Stomach (tissue), 9 donors: Measurements from ENCODE around the gene PRKCA. TPM values are rescaled to one million over a fixed set of nuclear protein-coding genes. Genes with fewer than 3 reads are reported as not detected.

Experiments used
- DNase-seq, 2 donors: peaks; one replicate each; pipeline versions ENCODE4 v3.0.0 to v3.0.0-alpha.2; 2013 to 2019
- H3K27ac ChIP-seq, 5 donors: fragments of 200-600 bp in 4 of 5; sonication (generic) in 4 of 5; one replicate each; pipeline ENCODE4 v1.5.1; 2013 to 2019; ENCODE audit warnings: mild to moderate bottlenecking in 1 of 5, moderate library complexity in 1 of 5
- H3K27me3 ChIP-seq, 3 donors: fragments of 200-600 bp; sonication (generic); one replicate each; pipeline ENCODE4 v1.5.1; 2017 to 2019; ENCODE audit warnings: mixed run types in 1 of 3
- H3K36me3 ChIP-seq, 4 donors: fragments of 200-600 bp; sonication (generic); 1 replicate in 3 of 4; 2 replicates in 1 of 4; pipeline ENCODE4 v1.5.1; 2016 to 2019
- H3K4me1 ChIP-seq, 4 donors: fragments of 200-600 bp; sonication (generic); one replicate each; pipeline ENCODE4 v1.5.1; 2016 to 2019
- H3K4me3 ChIP-seq, 4 donors: fragments of 200-600 bp; sonication (generic) in 3 of 4; one replicate each; pipeline ENCODE4 v1.5.1; 2016 to 2019; ENCODE audit warnings: mild to moderate bottlenecking in 1 of 4
- H3K9me3 ChIP-seq, 4 donors: fragments of 200-600 bp; sonication (generic); one replicate each; pipeline ENCODE4 v1.5.1; 2016 to 2019
- EP300 ChIP-seq: sonication (generic); formaldehyde crosslinking; IDR thresholded peaks from one replicate; pipeline ENCODE4 v1.6.1; 2017; ENCODE audit warnings: antibody characterized with exemption
- POLR2A ChIP-seq, 4 donors: fragments of 450-650 bp; IDR thresholded peaks; one replicate each; pipeline ENCODE4 v1.6.1; 2016; ENCODE audit warnings: antibody characterized with exemption in 4 of 4, control low read depth in 2 of 4, mild to moderate bottlenecking in 1 of 4, moderate library complexity in 1 of 4
- POLR2AphosphoS5 ChIP-seq, 3 donors: sonication (generic); formaldehyde crosslinking; IDR thresholded peaks; one replicate each; pipeline ENCODE4 v1.6.1; 2016; ENCODE audit warnings: antibody characterized with exemption in 3 of 3
- WGBS, 5 donors: extraction: QIAGEN DNeasy Blood & Tissue Kit in 3 of 5; methylation state at CpG; one replicate each; pipeline versions ENCODE4 v1.1.5 to v1.1.7; 2013 to 2018; 5-methylcytosine and 5-hydroxymethylcytosine counted together
- intact Hi-C: fragments of 100-400 bp; cut with DNase I; formaldehyde crosslinking; loops from one replicate; pipeline ENCODE4 v1.15.1; 2023; ENCODE audit warnings: low total_unique reads
- polyA plus RNA-seq, 3 donors: library from polyadenylated mRNA; stranded (reverse); fragments of 200-250 nt; gene quantifications; one replicate each; pipeline ENCODE4 v1.2.3, GENCODE V29; 2013
- total RNA-seq, 5 donors: library from RNA; depleted of rRNA; stranded (reverse); fragments of >200 nt; gene quantifications; one replicate each; pipeline versions ENCODE4 v1.1.0 to v1.2.3, GENCODE V29; 2014 to 2016
- TF ChIP-seq, protein P1 (sequence below), 7 experiments: fragments of 450-650 bp in 4 of 7; fragments of 200-600 bp in 3 of 7; sonication (generic) in 3 of 7; IDR thresholded peaks; one replicate each; pipeline ENCODE4 v1.5.1; 2016 to 2019; ENCODE audit warnings: antibody characterized with exemption in 7 of 7, control low read depth in 2 of 7, mild to moderate bottlenecking in 1 of 7
- donor health status: healthy with polysubstance abuse.
- donor health status: Bipolar disorder and iron deficiency.
- donor health status: healthy.

The PRKCA gene
- total and polyA plus RNA-seq, 8 donors = 2.1 to 41.1 (median 12.2) TPM

DNA sequence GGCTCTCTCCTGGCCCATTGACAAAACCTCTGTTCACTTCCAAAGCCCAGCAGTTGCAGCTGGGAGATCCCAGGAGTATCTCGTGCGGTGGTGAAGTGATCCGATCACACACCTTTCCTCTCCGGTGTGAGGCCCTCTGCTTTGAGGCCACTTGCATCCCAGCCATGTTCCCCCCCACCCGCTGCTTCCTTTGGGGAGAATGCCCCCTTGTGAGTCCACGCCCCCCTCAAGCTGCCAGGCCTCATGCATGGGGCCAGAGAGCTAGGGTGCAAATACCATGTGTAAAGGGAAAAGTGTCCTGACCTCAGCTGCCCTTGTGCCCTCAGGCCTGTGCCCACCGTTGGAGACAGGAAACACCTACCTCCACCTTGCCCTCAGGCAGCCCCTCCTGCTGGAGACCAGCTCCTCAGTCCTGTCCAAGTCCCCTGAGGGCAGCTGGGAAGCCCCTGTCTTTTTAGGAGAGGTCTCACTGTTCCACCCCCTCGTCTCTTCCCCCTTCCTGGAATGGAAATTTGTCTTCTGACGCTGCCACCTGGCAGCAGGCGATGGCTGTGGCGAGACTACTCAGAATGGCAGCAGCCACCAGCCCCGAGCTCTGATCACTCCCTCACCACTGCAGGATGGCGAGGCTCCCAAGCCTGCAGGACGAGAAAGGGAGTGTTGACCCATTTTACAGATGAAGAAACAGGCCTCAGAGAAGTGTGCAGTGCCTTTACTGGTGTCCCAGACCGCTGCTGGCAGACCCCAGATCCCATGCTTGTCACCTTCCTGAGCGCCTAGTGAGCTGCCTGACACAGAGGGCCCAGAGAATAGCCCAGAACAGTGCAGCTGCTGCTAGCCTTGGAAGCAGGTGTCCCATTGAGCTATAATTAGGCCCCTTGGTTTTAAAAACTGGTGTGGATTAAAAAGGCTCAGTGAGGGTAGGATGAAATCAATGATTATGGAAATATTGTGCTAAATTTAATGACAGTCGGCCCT lies 411.9 kb downstream of the PRKCA start:
- no peaks in the 10 kb centered on the region for H3K9me3 ChIP-seq
- peaks cover 0 to 42% (median 20%) of the 10 kb centered on the region in 4 donors for H3K4me1 ChIP-seq
- intact Hi-C loops = loop anchor here (5.0 kb wide), 1 partner anchor 188 kb away; no protein-coding TSS in a partner anchor
- TF ChIP-seq POLR2A (IDR thresholded peaks at IDR 0.05) = no peak
- no peak for TF ChIP-seq EP300
- TF ChIP-seq, protein P1, sequence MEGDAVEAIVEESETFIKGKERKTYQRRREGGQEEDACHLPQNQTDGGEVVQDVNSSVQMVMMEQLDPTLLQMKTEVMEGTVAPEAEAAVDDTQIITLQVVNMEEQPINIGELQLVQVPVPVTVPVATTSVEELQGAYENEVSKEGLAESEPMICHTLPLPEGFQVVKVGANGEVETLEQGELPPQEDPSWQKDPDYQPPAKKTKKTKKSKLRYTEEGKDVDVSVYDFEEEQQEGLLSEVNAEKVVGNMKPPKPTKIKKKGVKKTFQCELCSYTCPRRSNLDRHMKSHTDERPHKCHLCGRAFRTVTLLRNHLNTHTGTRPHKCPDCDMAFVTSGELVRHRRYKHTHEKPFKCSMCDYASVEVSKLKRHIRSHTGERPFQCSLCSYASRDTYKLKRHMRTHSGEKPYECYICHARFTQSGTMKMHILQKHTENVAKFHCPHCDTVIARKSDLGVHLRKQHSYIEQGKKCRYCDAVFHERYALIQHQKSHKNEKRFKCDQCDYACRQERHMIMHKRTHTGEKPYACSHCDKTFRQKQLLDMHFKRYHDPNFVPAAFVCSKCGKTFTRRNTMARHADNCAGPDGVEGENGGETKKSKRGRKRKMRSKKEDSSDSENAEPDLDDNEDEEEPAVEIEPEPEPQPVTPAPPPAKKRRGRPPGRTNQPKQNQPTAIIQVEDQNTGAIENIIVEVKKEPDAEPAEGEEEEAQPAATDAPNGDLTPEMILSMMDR (IDR thresholded peaks at IDR 0.05) = no peak
- no peak for TF ChIP-seq POLR2AphosphoS5 (IDR thresholded peaks at IDR 0.05)
- H3K27ac ChIP-seq = peak overlapping the region in 1 of 5 donors; percentile 25
- no peaks in the 10 kb centered on the region for H3K36me3 ChIP-seq
- no peaks in the 10 kb centered on the region for H3K27me3 ChIP-seq
- no peak for DNase-seq
- 79 to 90% (median 87%) methylated on average over 17 of the region's 17 CpGs for WGBS, 5 donors
- H3K4me3 ChIP-seq = no peak overlapping the region

DNA sequence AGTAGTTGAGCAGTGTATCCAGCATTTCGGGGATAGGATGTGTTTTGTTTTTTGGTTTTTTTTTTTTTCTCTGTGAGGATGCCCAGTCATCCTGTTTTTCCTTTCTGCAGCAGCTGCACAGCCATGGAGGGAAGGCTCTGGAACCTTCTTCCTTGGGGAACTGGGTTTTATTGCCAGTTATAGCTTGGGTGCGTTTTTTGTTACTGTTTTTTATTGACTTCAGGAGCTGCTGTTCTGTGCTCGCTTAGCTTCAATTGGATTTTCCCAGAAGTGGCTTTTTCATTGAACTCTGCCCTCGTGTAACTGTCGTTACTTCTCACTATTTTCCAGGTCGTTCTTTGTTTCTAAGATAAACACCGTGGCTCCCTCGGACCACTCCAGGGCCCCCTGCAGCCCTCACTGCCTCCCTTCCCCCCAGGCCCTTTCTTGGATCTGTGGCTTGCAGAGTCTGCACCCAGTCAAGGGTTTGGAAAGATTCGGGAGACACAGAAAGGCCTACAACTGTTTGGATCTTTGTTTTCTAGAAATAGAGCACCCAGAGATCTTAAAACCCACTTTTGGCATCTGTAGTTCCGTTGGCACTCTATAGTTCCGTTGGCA lies 412.8 kb downstream of the PRKCA start:
- Histone ChIP-seq H3K27ac (no peak overlapping the region), H3K4me1 (peaks cover 0 to 42% (median 20%) of the 10 kb centered on the region in 4 donors), H3K9me3 (no peaks in the 10 kb centered on the region), H3K36me3 (no peaks in the 10 kb centered on the region), H3K4me3 (no peak overlapping the region), H3K27me3 (no peaks in the 10 kb centered on the region)
- no peak for DNase-seq
- TF ChIP-seq, protein P1 (IDR thresholded peaks at IDR 0.05) = no peak
- no peak for TF ChIP-seq POLR2A (IDR thresholded peaks at IDR 0.05)
- TF ChIP-seq EP300 = no peak
- TF ChIP-seq POLR2AphosphoS5 (IDR thresholded peaks at IDR 0.05) = no peak
- intact Hi-C loops = loop anchor here (5.0 kb wide), 1 partner anchor 187 kb away; no protein-coding TSS in a partner anchor
- WGBS, 5 donors = 53 to 64% (median 59%) methylated on average over 11 of the region's 11 CpGs

DNA sequence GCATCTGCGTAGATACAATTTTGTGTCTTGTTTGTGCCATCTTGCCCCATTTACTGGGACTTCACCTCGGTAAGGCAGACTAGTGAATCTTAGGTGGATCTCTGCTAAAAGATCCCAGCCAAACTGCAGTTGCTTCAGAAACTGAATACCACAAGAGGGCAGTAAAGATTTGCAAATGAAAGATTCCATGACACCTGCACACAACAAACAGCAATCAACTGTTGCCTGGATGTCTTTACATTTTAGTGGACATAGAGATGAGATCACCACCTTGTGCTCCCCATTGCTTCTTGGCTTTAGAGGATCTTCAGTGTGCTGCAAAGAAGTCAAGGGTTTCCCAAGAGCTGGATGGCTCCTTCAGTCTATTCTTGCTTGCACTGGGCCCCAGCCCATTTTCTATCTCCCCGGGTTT lies 413.3 kb downstream of the PRKCA start:
- Histone ChIP-seq H3K27me3 (no peaks in the 10 kb centered on the region), H3K9me3 (no peaks in the 10 kb centered on the region), H3K4me3 (no peak overlapping the region), H3K27ac (no peak overlapping the region), H3K4me1 (peaks cover 0 to 42% (median 20%) of the 10 kb centered on the region in 4 donors), H3K36me3 (no peaks in the 10 kb centered on the region)
- intact Hi-C loops = loop anchor here (5.0 kb wide), 1 partner anchor 187 kb away; no protein-coding TSS in a partner anchor
- TF ChIP-seq POLR2AphosphoS5 (IDR thresholded peaks at IDR 0.05) = no peak
- TF ChIP-seq, protein P1 (IDR thresholded peaks at IDR 0.05) = peak in 5 of 7 experiments; percentile 50 to 81 (median 62)
- 37 to 46% (median 42%) methylated on average over 3 of the region's 3 CpGs for WGBS, 5 donors
- DNase-seq = peak in 1 of 2 donors; percentile 88

DNA sequence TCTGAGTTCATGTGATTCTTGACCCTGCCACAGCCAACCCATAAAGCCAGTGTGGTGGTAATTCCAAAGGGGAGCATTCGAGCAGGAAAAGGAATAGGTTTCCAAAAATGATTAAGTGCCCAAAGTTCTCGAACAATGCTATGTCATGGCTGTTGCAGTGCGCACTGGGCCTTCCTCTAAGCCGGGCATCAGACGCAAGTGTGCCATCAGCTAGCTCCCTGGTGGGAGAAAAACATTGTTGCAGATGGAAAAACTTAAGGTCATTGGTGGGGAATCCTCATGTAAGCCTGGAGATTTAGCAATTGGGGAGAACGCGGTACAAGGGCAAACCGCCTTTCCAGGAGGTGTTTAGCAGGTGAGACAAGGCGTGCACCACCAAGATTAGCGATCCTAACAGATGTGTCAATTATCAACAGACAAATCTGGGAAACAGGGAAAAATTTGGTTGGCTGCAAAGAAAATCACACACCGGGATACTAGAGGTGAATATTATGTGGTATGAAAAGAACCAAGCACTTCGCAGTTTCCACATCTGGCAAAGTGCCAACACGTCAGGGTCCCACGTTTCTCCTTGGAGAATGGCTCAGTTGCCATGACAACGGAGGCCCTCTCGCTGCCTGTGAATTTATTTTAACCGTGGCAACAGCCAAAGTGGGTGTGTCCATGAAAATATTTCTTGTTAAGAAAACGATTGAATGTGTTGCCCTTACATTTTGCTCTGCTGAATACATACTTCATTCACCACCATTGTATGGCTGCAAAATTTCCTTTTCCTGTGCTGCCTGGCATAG lies 414.0 kb downstream of the PRKCA start:
- no peak overlapping the region for H3K4me3 ChIP-seq
- H3K27ac ChIP-seq = no peak overlapping the region
- intact Hi-C loops = loop anchor here (5.0 kb wide), 1 partner anchor 186 kb away; no protein-coding TSS in a partner anchor
- H3K36me3 ChIP-seq = no peaks in the 10 kb centered on the region
- DNase-seq = peak in 1 of 2 donors; percentile 81
- no peaks in the 10 kb centered on the region for H3K27me3 ChIP-seq
- H3K9me3 ChIP-seq = no peaks in the 10 kb centered on the region
- WGBS, 5 donors = 66 to 74% (median 72%) methylated on average over 18 of the region's 18 CpGs
- H3K4me1 ChIP-seq = peaks cover 0 to 38% (median 17%) of the 10 kb centered on the region in 4 donors
- no peak for TF ChIP-seq POLR2AphosphoS5 (IDR thresholded peaks at IDR 0.05)
- TF ChIP-seq, protein P1 (IDR thresholded peaks at IDR 0.05) = no peak
- TF ChIP-seq EP300 = no peak
- TF ChIP-seq POLR2A (IDR thresholded peaks at IDR 0.05) = no peak
